ENCODE data around the gene PTPN14.

DNA sequence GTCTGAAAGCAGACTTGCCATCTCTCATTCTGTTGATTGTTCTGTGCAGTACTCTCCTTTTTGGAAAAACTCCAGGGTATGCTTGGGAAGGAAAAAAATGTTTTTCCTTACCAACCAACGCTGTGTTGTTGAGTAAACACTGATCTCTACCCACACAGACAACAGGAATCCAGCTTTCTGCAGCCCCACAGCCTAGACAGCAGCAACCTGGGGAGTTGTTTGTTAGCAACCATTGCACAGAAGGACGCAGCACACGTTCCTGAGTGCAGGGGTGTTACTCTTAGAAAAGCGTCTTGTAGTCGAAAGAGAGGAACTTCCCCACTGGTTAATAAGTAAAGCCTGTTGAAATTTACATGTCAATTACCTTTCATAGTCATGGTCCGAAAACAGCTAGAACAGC is 213.9 kb downstream of the PTPN14 start:
- no peak for TF ChIP-seq GTF2F1 (IDR thresholded peaks at IDR 0.05; ENCODE audit: borderline replicate concordance, low read depth, low read length)
- no peak for TF ChIP-seq POU5F1 (IDR thresholded peaks at IDR 0.05; ENCODE audit: low read depth, low read length)
- TF ChIP-seq, protein P1, sequence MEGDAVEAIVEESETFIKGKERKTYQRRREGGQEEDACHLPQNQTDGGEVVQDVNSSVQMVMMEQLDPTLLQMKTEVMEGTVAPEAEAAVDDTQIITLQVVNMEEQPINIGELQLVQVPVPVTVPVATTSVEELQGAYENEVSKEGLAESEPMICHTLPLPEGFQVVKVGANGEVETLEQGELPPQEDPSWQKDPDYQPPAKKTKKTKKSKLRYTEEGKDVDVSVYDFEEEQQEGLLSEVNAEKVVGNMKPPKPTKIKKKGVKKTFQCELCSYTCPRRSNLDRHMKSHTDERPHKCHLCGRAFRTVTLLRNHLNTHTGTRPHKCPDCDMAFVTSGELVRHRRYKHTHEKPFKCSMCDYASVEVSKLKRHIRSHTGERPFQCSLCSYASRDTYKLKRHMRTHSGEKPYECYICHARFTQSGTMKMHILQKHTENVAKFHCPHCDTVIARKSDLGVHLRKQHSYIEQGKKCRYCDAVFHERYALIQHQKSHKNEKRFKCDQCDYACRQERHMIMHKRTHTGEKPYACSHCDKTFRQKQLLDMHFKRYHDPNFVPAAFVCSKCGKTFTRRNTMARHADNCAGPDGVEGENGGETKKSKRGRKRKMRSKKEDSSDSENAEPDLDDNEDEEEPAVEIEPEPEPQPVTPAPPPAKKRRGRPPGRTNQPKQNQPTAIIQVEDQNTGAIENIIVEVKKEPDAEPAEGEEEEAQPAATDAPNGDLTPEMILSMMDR (IDR thresholded peaks at IDR 0.05; ENCODE audit: control extremely low read depth in 1 of 3, insufficient read depth in 1 of 3, low read depth in 1 of 3, low read length in 3 of 3), result no peak
- TF ChIP-seq, protein P2, sequence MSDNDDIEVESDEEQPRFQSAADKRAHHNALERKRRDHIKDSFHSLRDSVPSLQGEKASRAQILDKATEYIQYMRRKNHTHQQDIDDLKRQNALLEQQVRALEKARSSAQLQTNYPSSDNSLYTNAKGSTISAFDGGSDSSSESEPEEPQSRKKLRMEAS (IDR thresholded peaks at IDR 0.05), result no peak
- no peak for TF ChIP-seq SRF (IDR thresholded peaks at IDR 0.05; ENCODE audit: low read depth, low read length)
- TF ChIP-seq RBBP5 (IDR thresholded peaks at IDR 0.05; ENCODE audit: borderline replicate concordance, low read depth, low read length), result no peak
- no peak for TF ChIP-seq YY1 (IDR thresholded peaks at IDR 0.05; ENCODE audit: low read depth, low read length)
- no peak for TF ChIP-seq SIRT6 (IDR thresholded peaks at IDR 0.05; ENCODE audit: low read length)
- no peak for TF ChIP-seq CHD2 (IDR thresholded peaks at IDR 0.05; ENCODE audit: low read length)
- TF ChIP-seq RNF2 (IDR thresholded peaks at IDR 0.05; ENCODE audit: borderline replicate concordance, low read depth, low read length, missing control alignments, poor library complexity, severe bottlenecking), result no peak
- TF ChIP-seq POLR2AphosphoS5 (IDR thresholded peaks at IDR 0.05; ENCODE audit: low read depth, low read length), result no peak
- TF ChIP-seq POLR2A (IDR thresholded peaks at IDR 0.05; ENCODE audit: control extremely low read depth in 1 of 2, low read depth in 2 of 2, low read length in 2 of 2), result no peak
- no peak for TF ChIP-seq TCF12 (IDR thresholded peaks at IDR 0.05; ENCODE audit: low read depth, low read length)
